B cell (primary cell): ENCODE results near the gene EPN1.

Source experiments
- EZH2 ChIP-seq: IDR thresholded peaks from 2 replicates; pipeline ENCODE4 v1.6.1; 2012; ENCODE audit warnings: borderline replicate concordance, low read depth, mild to moderate bottlenecking, moderate library complexity, low read length; ENCODE audit not compliant: insufficient read depth, poor library complexity, severe bottlenecking
- TF ChIP-seq, protein P1 (sequence below): fragments of 200-600 bp; IDR thresholded peaks from one replicate; pipeline ENCODE4 v1.8.0; 2022; ENCODE audit warnings: antibody characterized with exemption, mild to moderate bottlenecking

DNA sequence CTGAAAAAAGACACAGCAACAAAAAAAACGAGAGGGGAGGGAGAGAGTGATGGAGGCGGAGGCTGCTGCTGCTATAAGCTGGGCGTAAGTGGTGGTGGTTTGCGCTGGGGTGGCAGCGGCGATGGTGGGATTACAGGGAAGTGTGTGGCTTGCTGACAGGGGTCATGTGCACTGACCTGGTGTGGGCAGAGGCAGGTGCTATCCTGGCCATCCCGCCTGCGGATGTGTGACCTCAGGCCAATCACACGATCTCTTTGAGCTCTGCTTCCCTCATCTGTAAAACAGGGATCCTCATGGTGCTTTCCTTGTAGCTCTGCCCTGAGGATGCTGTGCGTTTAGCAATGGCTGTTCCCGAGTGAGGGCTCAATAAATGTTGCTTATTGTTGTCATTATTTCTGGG is 37.5 kb upstream of the EPN1 start:
- TF ChIP-seq, protein P1, sequence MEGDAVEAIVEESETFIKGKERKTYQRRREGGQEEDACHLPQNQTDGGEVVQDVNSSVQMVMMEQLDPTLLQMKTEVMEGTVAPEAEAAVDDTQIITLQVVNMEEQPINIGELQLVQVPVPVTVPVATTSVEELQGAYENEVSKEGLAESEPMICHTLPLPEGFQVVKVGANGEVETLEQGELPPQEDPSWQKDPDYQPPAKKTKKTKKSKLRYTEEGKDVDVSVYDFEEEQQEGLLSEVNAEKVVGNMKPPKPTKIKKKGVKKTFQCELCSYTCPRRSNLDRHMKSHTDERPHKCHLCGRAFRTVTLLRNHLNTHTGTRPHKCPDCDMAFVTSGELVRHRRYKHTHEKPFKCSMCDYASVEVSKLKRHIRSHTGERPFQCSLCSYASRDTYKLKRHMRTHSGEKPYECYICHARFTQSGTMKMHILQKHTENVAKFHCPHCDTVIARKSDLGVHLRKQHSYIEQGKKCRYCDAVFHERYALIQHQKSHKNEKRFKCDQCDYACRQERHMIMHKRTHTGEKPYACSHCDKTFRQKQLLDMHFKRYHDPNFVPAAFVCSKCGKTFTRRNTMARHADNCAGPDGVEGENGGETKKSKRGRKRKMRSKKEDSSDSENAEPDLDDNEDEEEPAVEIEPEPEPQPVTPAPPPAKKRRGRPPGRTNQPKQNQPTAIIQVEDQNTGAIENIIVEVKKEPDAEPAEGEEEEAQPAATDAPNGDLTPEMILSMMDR = no peak
- TF ChIP-seq EZH2 = no peak
